GM21367 (cell line): ENCODE data around the gene ANXA3.
"Not testable (repeated sequence)": the region's sequence is repeated elsewhere in the genome, so short reads cannot be mapped to it uniquely, and the experiment has no call there.

ENCODE experiments used
- ATAC-seq: cut with Tn5 transposase; IDR thresholded peaks from one replicate; pipeline ENCODE4 v1.9.1; 2021; ENCODE audit not compliant: unreplicated experiment

Gene ANXA3

DNA sequence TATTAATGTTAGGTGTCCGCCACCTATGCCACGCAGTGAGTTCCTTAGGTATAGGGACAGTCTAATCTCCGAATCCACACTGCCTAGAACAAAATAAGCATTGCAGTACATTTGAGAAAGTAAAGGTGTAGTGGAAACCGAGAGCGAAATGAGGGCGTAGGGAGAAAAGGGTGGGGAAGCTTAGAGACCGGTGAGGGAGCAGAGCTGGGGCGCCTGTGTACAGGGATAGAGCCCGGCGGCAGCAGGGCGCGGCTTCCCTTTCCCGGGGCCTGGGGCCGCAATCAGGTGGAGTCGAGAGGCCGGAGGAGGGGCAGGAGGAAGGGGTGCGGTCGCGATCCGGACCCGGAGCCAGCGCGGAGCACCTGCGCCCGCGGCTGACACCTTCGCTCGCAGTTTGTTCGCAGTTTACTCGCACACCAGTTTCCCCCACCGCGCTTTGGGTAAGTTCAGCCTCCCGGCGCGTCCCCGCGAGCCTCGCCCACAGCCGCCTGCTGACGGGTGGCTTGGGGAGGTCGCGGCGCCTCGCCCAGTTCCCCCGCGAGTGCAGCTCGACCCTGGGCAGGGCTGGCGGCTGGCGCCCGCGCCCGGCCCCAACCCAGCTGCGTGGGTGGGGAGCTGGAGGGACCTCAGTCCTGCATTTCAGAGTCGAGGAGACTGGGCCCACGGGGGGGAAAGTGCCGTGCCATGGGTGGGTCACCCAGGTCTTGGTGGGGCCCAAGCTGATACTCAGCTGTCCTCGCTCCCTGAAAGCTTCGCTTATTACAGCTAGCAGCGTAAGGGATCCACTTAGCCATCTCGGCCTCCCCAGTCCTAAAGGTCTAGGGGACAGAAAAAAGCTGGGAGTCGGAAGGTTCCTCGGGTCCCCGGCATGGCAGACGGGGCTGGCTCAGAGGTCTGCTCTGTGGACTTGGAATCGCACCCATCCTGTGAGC, at the start of gene ANXA3:
Gene ANXA3, plus strand, starts transcription at position 351 of the 932 bp plus-strand sequence. CDS start 2,704 bp downstream, outside the sequence.
- ATAC-seq, result no peak

DNA sequence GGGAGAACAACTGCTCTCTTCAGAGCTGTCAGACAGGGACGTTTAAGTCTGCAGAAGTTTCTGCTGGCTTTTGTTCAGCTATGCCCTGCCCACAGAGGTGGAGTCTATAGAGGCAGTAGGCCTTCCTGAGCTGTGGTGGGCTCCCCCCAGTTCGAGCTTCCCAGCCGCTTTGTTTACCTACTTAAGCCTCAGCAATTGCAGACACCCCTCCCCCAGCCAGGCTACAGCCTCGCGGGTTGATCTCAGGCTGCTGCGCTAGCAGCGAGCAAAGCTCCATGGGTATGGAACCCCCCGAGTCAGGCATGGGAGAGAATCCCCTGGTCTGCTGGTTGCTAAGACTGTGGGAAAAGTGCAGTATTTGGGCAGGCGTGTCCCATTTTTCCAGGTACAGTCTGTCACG, 45.3 kb upstream of the ANXA3 start:
- not testable (repeated sequence) for ATAC-seq

DNA sequence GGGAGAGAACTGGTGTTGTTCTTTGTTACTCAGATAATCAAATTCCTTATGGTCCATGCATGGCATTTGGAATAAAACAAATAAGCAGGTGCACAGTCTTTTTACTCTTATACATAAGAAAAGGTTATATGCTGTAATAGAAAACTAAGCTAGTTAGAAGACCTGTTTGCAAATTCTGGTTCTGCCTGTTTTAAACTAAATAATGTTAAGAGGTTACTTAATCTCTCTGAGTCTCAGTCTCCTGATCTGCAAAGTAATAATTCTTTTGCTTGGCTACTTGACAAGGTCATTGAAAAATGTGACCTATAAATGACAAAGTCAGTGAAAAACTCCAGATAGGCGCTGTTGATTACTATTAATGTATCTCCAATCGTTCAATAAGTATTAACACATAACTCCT, 42.5 kb upstream of the ANXA3 start:
- ATAC-seq, result no peak

- no peak for ATAC-seq
Measured at GRCh38 chr4:78510108-78510507, 41.5 kb upstream of the ANXA3 start.

GRCh38 chr4:78510681-78511080, 40.9 kb upstream of the ANXA3 start:
- no peak for ATAC-seq

DNA sequence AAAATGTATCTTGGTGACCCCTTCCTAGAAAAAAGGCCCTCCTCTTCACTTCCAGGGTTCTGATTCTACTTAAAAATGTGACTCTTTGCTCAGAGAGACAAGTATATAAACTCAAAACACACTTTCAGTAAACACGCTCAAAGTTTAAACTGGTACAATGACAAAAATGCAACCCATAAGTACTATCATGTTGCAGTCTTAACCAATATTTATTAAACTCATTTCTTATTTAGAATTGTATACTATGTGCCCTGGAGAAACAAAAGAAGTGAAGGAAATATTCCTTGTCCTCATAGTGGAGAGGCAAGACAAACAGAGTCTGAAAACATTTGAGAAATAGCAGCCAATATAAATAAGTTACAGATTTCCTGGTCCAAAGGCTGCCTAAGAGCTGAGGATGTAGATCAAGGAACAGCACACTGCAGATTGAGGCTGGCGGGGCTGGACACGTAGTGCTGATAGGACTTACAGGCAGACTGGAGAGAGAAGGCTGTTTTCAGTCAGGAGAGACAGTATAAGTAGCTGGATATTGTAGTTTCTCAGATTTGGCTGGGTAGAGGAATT, 39.1 kb upstream of the ANXA3 start:
- no peak for ATAC-seq

- ATAC-seq, result no peak
Measured at GRCh38 chr4:78513411-78513975, 38.1 kb upstream of the ANXA3 start.

- no peak for ATAC-seq
Measured at GRCh38 chr4:78517050-78517652, 34.4 kb upstream of the ANXA3 start.

- ATAC-seq, result no peak
Measured at GRCh38 chr4:78518561-78518960, 33.0 kb upstream of the ANXA3 start.

DNA sequence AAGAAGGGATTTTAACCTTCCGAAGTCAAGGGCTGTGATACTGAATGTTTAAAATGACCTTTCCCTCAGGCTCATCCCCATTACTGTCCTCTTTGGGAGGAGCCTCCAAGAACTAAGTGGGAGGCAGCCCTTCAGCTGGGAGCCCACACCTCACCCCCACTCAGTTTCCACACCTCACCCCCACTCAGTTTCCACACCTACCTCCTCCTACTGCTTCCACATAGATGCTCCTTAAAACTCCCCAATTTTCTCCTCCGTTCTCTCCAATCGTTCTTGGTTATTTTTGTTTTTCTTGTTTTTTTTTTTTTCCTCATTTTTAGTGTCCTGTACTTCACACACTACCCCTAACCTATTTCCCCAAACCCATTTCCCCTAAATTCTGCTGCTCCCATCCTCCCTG, 31.6 kb upstream of the ANXA3 start:
- ATAC-seq, result no peak

DNA sequence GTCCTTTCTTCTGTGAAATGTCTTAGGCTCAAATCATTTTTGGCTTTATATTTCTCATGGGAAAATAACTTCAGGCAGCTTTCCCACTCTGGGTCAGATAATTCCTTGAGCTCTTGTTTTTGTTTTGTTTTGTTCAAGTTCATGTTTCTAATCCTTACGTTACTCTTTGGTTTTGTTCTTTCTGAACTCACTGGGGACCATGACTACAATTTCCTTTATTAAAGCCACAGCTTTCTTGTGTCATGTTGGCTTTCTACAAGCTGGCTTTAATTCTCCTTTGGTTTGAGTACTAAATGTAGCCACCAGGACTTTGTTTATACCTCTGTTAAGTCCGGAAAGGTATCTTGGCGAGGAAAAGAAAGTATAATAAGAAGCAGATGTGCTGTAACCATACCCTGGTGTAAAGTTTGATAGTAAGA, 30.8 kb upstream of the ANXA3 start:
- ATAC-seq, result no peak

GRCh38 chr4:78524009-78524408, 27.6 kb upstream of the ANXA3 start:
- ATAC-seq, result no peak

GRCh38 chr4:78525559-78525958, 26.0 kb upstream of the ANXA3 start:
- ATAC-seq, result no peak

- ATAC-seq, result no peak
Measured at GRCh38 chr4:78527103-78527502, 24.5 kb upstream of the ANXA3 start.

- ATAC-seq, result no peak
Measured at GRCh38 chr4:78527555-78527954, 24.0 kb upstream of the ANXA3 start.

DNA sequence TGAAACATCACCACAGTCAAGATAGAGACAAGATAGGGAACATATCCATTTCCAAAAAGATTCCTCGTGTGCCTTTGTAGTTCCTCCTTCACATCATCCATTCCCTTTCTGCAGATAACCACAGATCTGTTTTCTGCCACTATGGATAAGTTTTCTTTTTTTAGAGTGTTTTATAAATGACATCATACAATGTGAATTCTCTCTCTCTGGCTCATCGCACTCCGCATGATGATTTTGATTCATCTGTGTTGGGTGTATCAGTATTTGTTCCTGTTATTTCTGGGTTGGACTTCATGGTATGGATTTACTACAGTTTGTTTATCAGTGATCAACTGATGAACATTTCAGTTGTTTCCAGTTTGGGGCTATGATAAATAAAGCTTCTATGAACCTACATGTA, 23.2 kb upstream of the ANXA3 start:
- ATAC-seq, result no peak

- no peak for ATAC-seq
Measured at GRCh38 chr4:78529569-78530209, 21.9 kb upstream of the ANXA3 start.

- no peak for ATAC-seq
Measured at GRCh38 chr4:78532046-78532445, 19.5 kb upstream of the ANXA3 start.

DNA sequence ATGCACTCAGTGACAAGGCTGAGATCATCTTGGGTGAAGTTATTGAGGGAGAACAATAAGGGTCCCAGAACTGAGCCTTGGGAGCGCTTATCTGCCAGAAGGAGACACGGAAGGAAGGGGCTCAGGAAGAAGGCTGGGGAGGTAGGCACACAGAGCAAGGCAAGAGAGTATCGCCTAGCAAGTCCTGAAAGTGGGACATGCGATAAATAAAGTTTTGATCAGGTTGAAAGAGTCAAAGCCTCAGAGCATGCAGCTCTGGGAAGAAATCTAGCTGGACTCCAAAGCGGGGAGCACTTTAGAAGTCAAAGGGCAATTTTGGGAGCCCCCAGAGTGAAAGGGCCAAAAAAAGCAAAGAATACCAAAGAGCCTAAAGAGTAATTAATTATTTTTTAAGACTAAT, 17.7 kb upstream of the ANXA3 start:
- no peak for ATAC-seq

GRCh38 chr4:78534286-78534955, 17.1 kb upstream of the ANXA3 start:
- ATAC-seq, result no peak

DNA sequence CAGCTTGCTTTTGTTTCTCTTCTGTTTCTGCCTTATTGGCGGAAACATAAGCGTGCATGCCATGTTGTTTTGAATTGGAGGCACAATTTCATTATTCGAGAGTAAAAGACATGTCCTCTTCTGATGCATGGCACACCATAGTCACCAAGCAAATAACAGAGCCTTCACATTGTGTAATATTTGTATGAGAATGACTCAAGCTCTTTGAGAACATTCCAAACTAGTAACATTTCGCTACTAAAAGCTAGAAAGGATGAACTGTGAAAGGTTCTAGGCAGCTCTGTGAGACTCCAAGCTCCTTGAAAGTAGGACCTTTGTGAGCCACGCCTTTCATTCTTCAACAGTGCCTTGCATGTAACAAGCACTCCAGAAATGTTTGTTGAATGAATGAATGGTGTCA, 9.2 kb upstream of the ANXA3 start:
- ATAC-seq, result no peak
